Measurements from ENCODE around the gene CCNL2.

The CCNL2 gene

GRCh38 chr1:1421907-1422464 lies 22.9 kb upstream of the CCNL2 start:
- no peaks in the 10 kb centered on the region for H3K79me2 ChIP-seq (ENCODE audit: insufficient read depth, low read length)
- DNase-seq (no peak), ATAC-seq (ENCODE audit: insufficient read depth, low read depth) (no peak)
- H4K20me1 ChIP-seq (ENCODE audit: insufficient read depth, low read length): no peaks in the 10 kb centered on the region
- no peak overlapping the region for H3K4me3 ChIP-seq (ENCODE audit: low read depth in 1 of 2, low read length in 2 of 2)
- no peak overlapping the region for H2AFZ ChIP-seq (ENCODE audit: low read depth, low read length)
- TF ChIP-seq CTCF (IDR thresholded peaks at IDR 0.05; ENCODE audit: borderline replicate concordance, extremely low read depth, low read length, poor library complexity, severe bottlenecking): no peak
- no peak for TF ChIP-seq EZH2 (IDR thresholded peaks at IDR 0.05; ENCODE audit: borderline replicate concordance, low read depth, low read length, severe bottlenecking)
- H3K4me2 ChIP-seq (ENCODE audit: insufficient read depth, low read length): no peak overlapping the region
- no peak overlapping the region for H3K9ac ChIP-seq (ENCODE audit: low read depth, low read length)
- no peaks in the 10 kb centered on the region for H3K9me3 ChIP-seq (ENCODE audit: insufficient read depth, low read length, severe bottlenecking)
- no peaks in the 10 kb centered on the region for H3K36me3 ChIP-seq (ENCODE audit: insufficient read depth, low read length)
- no peaks in the 10 kb centered on the region for H3K27me3 ChIP-seq (ENCODE audit: insufficient read depth, low read length, poor library complexity)
- peaks cover 5% of the 10 kb centered on the region; the same call in 1 of the 2 replicates for H3K4me1 ChIP-seq (ENCODE audit: insufficient read depth, low read length)
- H3K27ac ChIP-seq (ENCODE audit: low read length): no peak overlapping the region

GRCh38 chr1:1421147-1421906 lies 22.2 kb upstream of the CCNL2 start, which contains the start of gene ANKRD65:
Gene ANKRD65, minus strand, starts transcription at chr1:1421276. Its CDS starts 271 bp downstream, at chr1:1421005.
- DNase-seq: no peak
- TF ChIP-seq EZH2 (IDR thresholded peaks at IDR 0.05; ENCODE audit: borderline replicate concordance, low read depth, low read length, severe bottlenecking) (no peak), CTCF (IDR thresholded peaks at IDR 0.05; ENCODE audit: borderline replicate concordance, extremely low read depth, low read length, poor library complexity, severe bottlenecking) (no peak)
- H4K20me1 ChIP-seq (ENCODE audit: insufficient read depth, low read length): no peaks in the 10 kb centered on the region
- no peak within 1 kb of the TSS for H2AFZ ChIP-seq (ENCODE audit: low read depth, low read length)
- no peaks in the 10 kb centered on the region for H3K9me3 ChIP-seq (ENCODE audit: insufficient read depth, low read length, severe bottlenecking)
- no peaks in the 10 kb centered on the region for H3K4me1 ChIP-seq (ENCODE audit: insufficient read depth, low read length)
- H3K9ac ChIP-seq (ENCODE audit: low read depth, low read length): no peak within 1 kb of the TSS
- no peak within 1 kb of the TSS for H3K4me2 ChIP-seq (ENCODE audit: insufficient read depth, low read length)
- H3K36me3 ChIP-seq (ENCODE audit: insufficient read depth, low read length): no peaks in the 10 kb centered on the region
- no peaks in the 10 kb centered on the region for H3K27me3 ChIP-seq (ENCODE audit: insufficient read depth, low read length, poor library complexity)
- H3K4me3 ChIP-seq (ENCODE audit: low read depth in 1 of 2, low read length in 2 of 2): no peak within 1 kb of the TSS
- H3K27ac ChIP-seq (ENCODE audit: low read length): no peak within 1 kb of the TSS
- no peak for ATAC-seq (ENCODE audit: insufficient read depth, low read depth)
- no peaks in the 10 kb centered on the region for H3K79me2 ChIP-seq (ENCODE audit: insufficient read depth, low read length)

- Histone ChIP-seq H3K4me2 (ENCODE audit: insufficient read depth, low read length) (no peak overlapping the region), H3K9ac (ENCODE audit: low read depth, low read length) (no peak overlapping the region), H3K9me3 (ENCODE audit: insufficient read depth, low read length, severe bottlenecking) (no peaks in the 10 kb centered on the region), H3K4me3 (ENCODE audit: low read depth in 1 of 2, low read length in 2 of 2) (no peak overlapping the region), H4K20me1 (ENCODE audit: insufficient read depth, low read length) (no peaks in the 10 kb centered on the region), H3K36me3 (ENCODE audit: insufficient read depth, low read length) (no peaks in the 10 kb centered on the region), H3K27ac (ENCODE audit: low read length) (no peak overlapping the region), H3K4me1 (ENCODE audit: insufficient read depth, low read length) (no peaks in the 10 kb centered on the region), H3K27me3 (ENCODE audit: insufficient read depth, low read length, poor library complexity) (no peaks in the 10 kb centered on the region), H3K79me2 (ENCODE audit: insufficient read depth, low read length) (no peaks in the 10 kb centered on the region), H2AFZ (ENCODE audit: low read depth, low read length) (no peak overlapping the region)
- no peak for ATAC-seq (ENCODE audit: insufficient read depth, low read depth)
- TF ChIP-seq EZH2 (IDR thresholded peaks at IDR 0.05; ENCODE audit: borderline replicate concordance, low read depth, low read length, severe bottlenecking): no peak
- DNase-seq: no peak
These were observed 21.6 kb upstream of the CCNL2 start for GRCh38 chr1:1420654-1421141.

Measured in DND-41 (cell line).